ENCODE results near the gene ARMC9. TPM values are rescaled to one million over a fixed set of nuclear protein-coding genes. Genes with fewer than 3 reads are reported as not detected.

ARMC9 gene
- total and polyA plus RNA-seq, 2 of the 13 experiments (the other 11 are each of a cell fraction or from before 2014, with no cell fraction given): 9.1 to 12.8 TPM

GRCh38 chr2:231298091-231298490 is 99.7 kb downstream of the ARMC9 start (continued):
- TF ChIP-seq ZFP37 (CRISPR knock-in tag; IDR thresholded peaks at IDR 0.05; ENCODE audit: borderline replicate concordance) (no peak), ZBTB49 (CRISPR knock-in tag; IDR thresholded peaks at IDR 0.05; ENCODE audit: borderline replicate concordance) (no peak), ZBTB42 (CRISPR knock-in tag; IDR thresholded peaks at IDR 0.05) (no peak), ASH2L (IDR thresholded peaks at IDR 0.05; ENCODE audit: insufficient read length, low read depth, low read length) (no peak), GPBP1L1 (CRISPR knock-in tag; IDR thresholded peaks at IDR 0.05) (no peak), MIXL1 (CRISPR knock-in tag; IDR thresholded peaks at IDR 0.05) (no peak), IRF1 (CRISPR knock-in tag; IDR thresholded peaks at IDR 0.05; ENCODE audit: low read depth) (no peak), USF2 (IDR thresholded peaks at IDR 0.05; ENCODE audit: low read depth, low read length) (no peak), USF2 (CRISPR knock-in tag; IDR thresholded peaks at IDR 0.05; ENCODE audit: borderline replicate concordance) (no peak), PHB2 (IDR thresholded peaks at IDR 0.05; ENCODE audit: partially characterized antibody) (no peak), ZNF451 (CRISPR knock-in tag; IDR thresholded peaks at IDR 0.05) (no peak), ZBTB34 (CRISPR knock-in tag; IDR thresholded peaks at IDR 0.05) (no peak), SYNCRIP (IDR thresholded peaks at IDR 0.05; ENCODE audit: insufficient read depth, low read depth, low read length) (no peak)

All from HepG2 (cell line).